ENCODE data around the gene PIK3R4.

Gene PIK3R4

GRCh38 chr3:130687327-130687726, 59.3 kb downstream of the PIK3R4 start:
- DNase-seq: no peak

GRCh38 chr3:130686833-130687232, 59.8 kb downstream of the PIK3R4 start:
- DNase-seq: no peak

- no peak for DNase-seq
Observed at GRCh38 chr3:130682131-130682530, 64.5 kb downstream of the PIK3R4 start.

- DNase-seq: no peak
Observed at GRCh38 chr3:130679218-130679617, 67.4 kb downstream of the PIK3R4 start.

GRCh38 chr3:130677343-130677742, 69.3 kb downstream of the PIK3R4 start:
- DNase-seq: no peak

GRCh38 chr3:130671545-130672312, 74.9 kb downstream of the PIK3R4 start:
- no peak for DNase-seq

- DNase-seq: no peak
Observed at GRCh38 chr3:130669740-130670139, 76.9 kb downstream of the PIK3R4 start.

- DNase-seq: no peak
Observed at GRCh38 chr3:130663092-130663491, 83.5 kb downstream of the PIK3R4 start.

GRCh38 chr3:130662501-130662996, 84.1 kb downstream of the PIK3R4 start:
- no peak for DNase-seq

GRCh38 chr3:130661140-130661891, 85.3 kb downstream of the PIK3R4 start:
- DNase-seq: no peak

GRCh38 chr3:130659911-130660310, 86.7 kb downstream of the PIK3R4 start:
- DNase-seq: no peak

GRCh38 chr3:130658678-130659077, 88.0 kb downstream of the PIK3R4 start:
- DNase-seq: no peak

GRCh38 chr3:130656627-130657026, 90.0 kb downstream of the PIK3R4 start:
- no peak for DNase-seq

- no peak for DNase-seq
Observed at GRCh38 chr3:130654921-130655320, 91.7 kb downstream of the PIK3R4 start.

- DNase-seq: no peak
Observed at GRCh38 chr3:130654091-130654490, 92.5 kb downstream of the PIK3R4 start.

- no peak for DNase-seq
Observed at GRCh38 chr3:130649061-130649654, 97.5 kb downstream of the PIK3R4 start.

- no peak for DNase-seq
Observed at GRCh38 chr3:130648293-130648692, 98.3 kb downstream of the PIK3R4 start.

- no peak for DNase-seq
Observed at GRCh38 chr3:130645261-130645660, 101.4 kb downstream of the PIK3R4 start.

GRCh38 chr3:130644628-130645253, 101.9 kb downstream of the PIK3R4 start:
- DNase-seq: no peak

GRCh38 chr3:130640027-130640426, 106.6 kb downstream of the PIK3R4 start:
- no peak for DNase-seq

GRCh38 chr3:130636480-130637234, 110.0 kb downstream of the PIK3R4 start:
- no peak for DNase-seq

GRCh38 chr3:130635978-130636377, 110.7 kb downstream of the PIK3R4 start:
- DNase-seq: no peak

GRCh38 chr3:130635285-130635684, 111.3 kb downstream of the PIK3R4 start:
- no peak for DNase-seq

All from stimulated activated CD4-positive, alpha-beta T cell treated with anti-CD3 and anti-CD28 coated beads, Interleukin-15, amount 100 ng/mL, for 24 hours (primary cell).